Activated T-cell treated with anti-CD3 and anti-CD28 coated beads, Interleukin-2, amount 50 U/mL, for 4 hours (primary cell): Measurements from ENCODE around the gene PITPNB. TPM values are rescaled to one million over a fixed set of nuclear protein-coding genes. Genes with fewer than 3 reads are reported as not detected.

Experiments used
- ATAC-seq, 2 donors: fragments of 200-7000 bp; cut with Tn5 transposase; one replicate each; pipeline ENCODE4 v1.10.0; 2021
- DNase-seq: peaks from one replicate; pipeline ENCODE4 v3.0.0-alpha.2; 2020
- H3K27me3 Mint-ChIP-seq: one replicate; pipeline ENCODE4 v1.8.0; 2021; ENCODE audit warnings: low read depth, mixed read lengths
- H3K36me3 Mint-ChIP-seq: one replicate; pipeline ENCODE4 v1.8.0; 2022; ENCODE audit warnings: mixed read lengths; ENCODE audit not compliant: insufficient read depth
- H3K4me1 Mint-ChIP-seq: one replicate; pipeline ENCODE4 v1.8.0; 2021; ENCODE audit warnings: low read depth, mixed read lengths
- H3K4me3 Mint-ChIP-seq: one replicate; pipeline ENCODE4 v1.8.0; 2021; ENCODE audit warnings: mild to moderate bottlenecking, moderate library complexity, mixed read lengths
- H3K9me3 Mint-ChIP-seq: one replicate; pipeline ENCODE4 v1.8.0; 2021; ENCODE audit warnings: mixed read lengths
- total RNA-seq, 3 donors: library from RNA; stranded (reverse); gene quantifications; one replicate each; pipeline ENCODE4 v1.2.1, GENCODE V29; 2021

The PITPNB gene
- total RNA-seq, 3 donors from 2014 or later: 134 to 151 (median 149) TPM

DNA sequence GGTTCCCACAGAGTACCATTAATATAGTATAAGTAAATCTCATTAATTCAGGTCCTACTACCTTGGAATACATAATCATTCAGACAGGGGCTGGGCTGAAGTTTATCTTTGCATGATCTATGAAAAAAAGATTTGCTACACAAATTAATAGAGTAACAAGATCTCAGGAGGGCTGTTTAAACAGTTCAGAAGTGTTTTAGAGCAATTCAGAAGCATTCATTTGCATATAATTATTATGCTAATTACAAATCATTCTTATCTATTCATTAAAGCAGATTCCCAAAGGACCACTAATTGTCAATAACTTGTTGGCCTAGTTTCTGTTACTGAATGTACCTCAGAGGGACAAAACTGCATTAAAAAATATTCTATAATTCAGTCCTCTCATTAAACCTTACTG lies 40.5 kb downstream of the PITPNB start:
- DNase-seq (no peak), ATAC-seq (no peak)
- Mint-ChIP-seq H3K4me1 (peaks cover 43% of the 10 kb centered on the region), H3K27me3 (no peaks in the 10 kb centered on the region), H3K9me3 (no peaks in the 10 kb centered on the region), H3K36me3 (peaks cover 17% of the 10 kb centered on the region), H3K4me3 (no peak overlapping the region)

- no peaks in the 10 kb centered on the region for H3K9me3 Mint-ChIP-seq
- H3K4me3 Mint-ChIP-seq: no peak overlapping the region
- ATAC-seq: no peak
- H3K36me3 Mint-ChIP-seq: peaks cover 17% of the 10 kb centered on the region
- peaks cover 43% of the 10 kb centered on the region for H3K4me1 Mint-ChIP-seq
- no peaks in the 10 kb centered on the region for H3K27me3 Mint-ChIP-seq
- no peak for DNase-seq
Observed at GRCh38 chr22:27877501-27877900, 41.6 kb downstream of the PITPNB start.

- H3K4me1 Mint-ChIP-seq: peaks cover 43% of the 10 kb centered on the region
- ATAC-seq: no peak
- DNase-seq: no peak
- no peak overlapping the region for H3K4me3 Mint-ChIP-seq
- H3K36me3 Mint-ChIP-seq: peaks cover 18% of the 10 kb centered on the region
- no peaks in the 10 kb centered on the region for H3K9me3 Mint-ChIP-seq
- H3K27me3 Mint-ChIP-seq: no peaks in the 10 kb centered on the region
Observed at GRCh38 chr22:27876684-27877083, 42.4 kb downstream of the PITPNB start.

GRCh38 chr22:27875951-27876350 lies 43.1 kb downstream of the PITPNB start:
- DNase-seq (no peak), ATAC-seq (no peak)
- no peaks in the 10 kb centered on the region for H3K27me3 Mint-ChIP-seq
- H3K9me3 Mint-ChIP-seq: no peaks in the 10 kb centered on the region
- H3K4me3 Mint-ChIP-seq: no peak overlapping the region
- H3K36me3 Mint-ChIP-seq: peaks cover 24% of the 10 kb centered on the region
- H3K4me1 Mint-ChIP-seq: peaks cover 43% of the 10 kb centered on the region

GRCh38 chr22:27874764-27875163 lies 44.3 kb downstream of the PITPNB start:
- Mint-ChIP-seq H3K4me1 (peaks cover 36% of the 10 kb centered on the region), H3K4me3 (no peak overlapping the region), H3K27me3 (no peaks in the 10 kb centered on the region), H3K36me3 (peaks cover 27% of the 10 kb centered on the region), H3K9me3 (no peaks in the 10 kb centered on the region)
- no peak for ATAC-seq
- DNase-seq: no peak

DNA sequence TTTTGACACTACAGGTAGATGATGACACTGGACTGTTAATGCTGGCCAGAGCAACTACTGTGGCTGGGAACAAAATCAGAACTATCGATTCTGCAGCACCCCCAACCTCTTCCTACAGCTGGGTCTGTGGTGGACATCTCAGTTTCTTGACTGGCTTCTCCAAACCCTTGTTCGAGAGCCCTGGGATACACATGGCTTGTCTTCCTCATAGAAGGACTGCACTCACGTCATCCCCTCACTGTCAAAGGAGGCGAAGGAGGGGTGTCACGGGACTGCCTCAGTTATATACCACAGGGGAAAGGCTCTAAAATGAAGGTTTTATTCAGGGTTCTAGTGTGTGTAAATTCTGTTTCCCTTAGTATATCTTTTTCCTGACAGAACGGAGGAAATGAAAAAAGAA lies 44.9 kb downstream of the PITPNB start:
- Mint-ChIP-seq H3K36me3 (peaks cover 30% of the 10 kb centered on the region), H3K4me3 (no peak overlapping the region), H3K9me3 (no peaks in the 10 kb centered on the region), H3K4me1 (peaks cover 40% of the 10 kb centered on the region), H3K27me3 (no peaks in the 10 kb centered on the region)
- no peak for DNase-seq
- ATAC-seq: no peak

DNA sequence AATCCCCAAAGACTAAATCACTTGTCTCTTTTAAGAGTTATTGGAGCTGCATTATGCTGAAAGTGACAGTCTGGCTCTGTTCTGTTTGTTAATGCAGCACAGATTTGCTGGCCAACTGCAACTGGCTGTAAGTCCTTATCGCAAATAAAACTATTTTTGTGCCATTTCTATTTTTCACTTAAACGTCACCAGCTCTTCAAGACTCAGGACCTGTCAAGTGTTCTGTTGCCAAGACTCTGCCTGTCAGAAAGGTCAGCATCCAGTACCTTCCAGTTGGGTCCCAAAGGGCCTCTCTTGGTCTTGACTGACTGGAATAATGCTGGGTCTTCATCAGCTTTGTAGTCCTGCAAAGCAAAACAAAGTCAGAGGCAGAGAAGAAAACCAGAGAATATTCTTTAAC lies 45.6 kb downstream of the PITPNB start:
- no peak overlapping the region for H3K4me3 Mint-ChIP-seq
- H3K4me1 Mint-ChIP-seq: peaks cover 47% of the 10 kb centered on the region
- ATAC-seq (no peak), DNase-seq (no peak)
- no peaks in the 10 kb centered on the region for H3K27me3 Mint-ChIP-seq
- H3K36me3 Mint-ChIP-seq: peaks cover 34% of the 10 kb centered on the region
- H3K9me3 Mint-ChIP-seq: no peaks in the 10 kb centered on the region

DNA sequence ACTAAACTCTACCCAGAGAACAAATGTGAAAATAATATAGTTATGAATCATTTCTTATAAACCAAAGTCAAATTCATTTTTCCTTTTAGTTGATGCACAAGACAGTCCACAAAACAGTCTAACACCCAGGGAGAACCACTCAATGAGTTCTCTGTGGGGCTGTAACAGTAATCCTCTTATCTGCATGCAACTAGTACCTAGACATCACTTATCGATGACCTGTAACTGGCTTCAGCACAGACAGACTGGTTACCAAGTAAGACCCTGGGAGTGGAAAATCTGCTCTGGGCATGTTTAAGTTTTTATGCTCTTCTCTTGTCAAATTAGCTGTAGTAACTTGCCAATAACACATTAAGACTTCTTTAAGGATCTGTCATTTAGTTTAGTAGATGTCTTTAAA lies 46.6 kb downstream of the PITPNB start:
- DNase-seq: no peak
- no peak for ATAC-seq

DNA sequence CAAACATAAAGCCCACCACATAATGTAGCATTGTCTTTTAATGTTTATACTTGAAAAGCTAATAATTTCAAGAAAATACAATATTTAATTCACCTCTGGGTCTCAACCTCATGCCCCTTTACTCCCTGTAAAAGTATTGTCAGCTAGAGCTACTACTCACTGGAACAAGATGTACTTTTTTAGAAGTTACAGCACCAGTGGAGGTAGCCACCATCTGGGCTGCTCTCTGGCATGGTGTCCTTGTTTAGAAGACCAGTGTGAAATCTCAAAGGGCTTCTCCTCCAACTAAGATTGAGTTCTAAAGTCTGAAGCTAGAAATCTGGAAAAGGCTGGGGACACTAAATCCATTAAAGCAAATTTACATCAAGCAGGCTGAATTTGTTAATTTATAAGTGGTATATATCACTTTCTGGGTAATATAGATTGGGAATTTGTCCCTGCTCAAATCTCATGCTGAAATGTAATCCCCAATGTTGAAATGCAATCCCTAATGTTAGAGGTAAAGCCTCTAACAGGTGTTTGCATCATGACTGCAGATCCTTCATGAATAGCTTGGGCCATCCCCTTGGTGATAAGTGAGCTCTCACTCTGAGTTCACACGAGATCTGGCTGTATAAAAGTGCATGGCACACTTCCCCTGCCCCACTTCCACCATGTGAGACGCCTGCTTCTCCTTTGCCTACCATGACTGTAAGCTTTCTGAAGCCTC lies 47.6 kb downstream of the PITPNB start:
- peaks cover 49% of the 10 kb centered on the region for H3K4me1 Mint-ChIP-seq
- H3K9me3 Mint-ChIP-seq: no peaks in the 10 kb centered on the region
- H3K36me3 Mint-ChIP-seq: peaks cover 43% of the 10 kb centered on the region
- H3K27me3 Mint-ChIP-seq: no peaks in the 10 kb centered on the region
- DNase-seq: no peak
- H3K4me3 Mint-ChIP-seq: no peak overlapping the region
- ATAC-seq: no peak

More for the DNA sequence above, 46.6 kb downstream of the PITPNB start:
- H3K27me3 Mint-ChIP-seq: no peaks in the 10 kb centered on the region
- peaks cover 40% of the 10 kb centered on the region for H3K36me3 Mint-ChIP-seq
- H3K4me1 Mint-ChIP-seq: peaks cover 45% of the 10 kb centered on the region
- H3K9me3 Mint-ChIP-seq: no peaks in the 10 kb centered on the region
- H3K4me3 Mint-ChIP-seq: no peak overlapping the region

GRCh38 chr22:27870234-27871191 lies 48.5 kb downstream of the PITPNB start:
- Mint-ChIP-seq H3K4me3 (no peak overlapping the region), H3K36me3 (peaks cover 46% of the 10 kb centered on the region), H3K27me3 (no peaks in the 10 kb centered on the region), H3K4me1 (peaks cover 49% of the 10 kb centered on the region), H3K9me3 (no peaks in the 10 kb centered on the region)
- no peak for DNase-seq
- ATAC-seq: no peak

DNA sequence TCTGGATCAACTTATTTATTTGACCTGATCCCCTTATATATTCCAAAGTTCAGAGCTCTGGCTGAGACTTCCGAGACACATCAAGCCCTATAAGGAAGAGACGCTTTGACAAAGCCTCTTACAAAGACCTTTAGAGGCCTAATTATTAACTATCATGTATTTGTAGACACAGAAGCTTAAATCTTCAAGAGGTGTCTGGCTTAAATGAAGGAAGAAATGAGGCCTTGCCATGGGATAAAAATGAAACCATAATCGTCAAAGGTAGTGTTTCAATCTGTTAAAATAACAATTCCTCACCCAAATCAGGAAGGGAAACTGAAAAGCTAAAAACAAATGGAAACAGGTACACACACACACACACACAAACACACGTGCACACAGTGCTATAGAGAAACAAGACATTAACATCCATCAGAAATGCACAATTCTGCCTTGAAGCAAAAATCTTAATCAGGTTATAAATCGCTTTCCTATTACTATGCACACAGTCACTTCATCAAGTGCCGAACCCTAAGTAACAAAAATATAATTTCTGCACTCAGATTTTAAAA lies 50.2 kb downstream of the PITPNB start:
- DNase-seq: no peak
- no peak for ATAC-seq
- H3K9me3 Mint-ChIP-seq: no peaks in the 10 kb centered on the region
- no peaks in the 10 kb centered on the region for H3K27me3 Mint-ChIP-seq
- H3K4me1 Mint-ChIP-seq: peaks cover 40% of the 10 kb centered on the region
- H3K36me3 Mint-ChIP-seq: peaks cover 41% of the 10 kb centered on the region
- no peak overlapping the region for H3K4me3 Mint-ChIP-seq

- no peaks in the 10 kb centered on the region for H3K27me3 Mint-ChIP-seq
- no peaks in the 10 kb centered on the region for H3K9me3 Mint-ChIP-seq
- no peak overlapping the region for H3K4me3 Mint-ChIP-seq
- H3K36me3 Mint-ChIP-seq: peaks cover 41% of the 10 kb centered on the region
- DNase-seq (no peak), ATAC-seq (peak; percentile 43 to 61)
- H3K4me1 Mint-ChIP-seq: peaks cover 40% of the 10 kb centered on the region
Observed at GRCh38 chr22:27867953-27868731, 50.9 kb downstream of the PITPNB start.

DNA sequence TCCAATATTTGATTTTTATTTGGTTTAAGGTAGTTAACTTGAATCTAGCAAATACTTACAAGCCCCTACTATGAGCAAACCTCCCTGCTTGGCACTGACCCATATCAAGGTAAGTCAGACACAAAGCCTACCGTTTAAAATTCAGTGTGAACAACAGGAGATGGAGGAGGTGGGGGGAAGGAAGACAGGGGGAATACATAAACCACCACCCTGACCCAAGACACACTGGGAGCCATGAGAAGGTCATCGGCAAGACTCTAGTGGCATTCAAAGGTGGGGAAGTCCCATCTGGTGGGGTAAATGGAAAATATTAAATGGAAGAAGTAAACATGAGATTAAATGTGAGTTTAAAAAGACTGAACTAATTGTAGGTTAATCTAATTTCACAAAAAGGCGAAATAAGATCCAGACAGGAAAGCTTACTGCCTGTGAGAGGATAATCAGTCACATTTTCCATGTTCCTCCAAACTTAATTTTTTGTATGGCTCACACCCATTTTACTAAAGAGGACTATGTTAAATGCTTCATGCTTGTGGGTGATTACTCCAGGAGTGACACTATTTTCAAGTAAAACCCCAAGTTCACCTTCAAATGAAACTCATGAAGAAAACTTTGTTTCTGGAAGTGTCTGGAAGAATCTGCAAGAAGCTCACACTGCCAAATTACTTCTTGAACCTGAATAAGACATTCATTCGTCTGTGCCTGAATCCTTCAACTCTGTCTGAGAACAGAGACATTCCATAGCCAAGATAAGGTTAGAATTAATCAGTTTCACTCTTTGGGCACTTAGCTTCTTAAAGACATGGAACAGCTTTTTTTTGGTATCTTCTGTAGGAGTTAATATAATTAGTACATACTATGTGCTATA lies 51.7 kb downstream of the PITPNB start:
- peaks cover 41% of the 10 kb centered on the region for H3K36me3 Mint-ChIP-seq
- no peaks in the 10 kb centered on the region for H3K27me3 Mint-ChIP-seq
- H3K4me1 Mint-ChIP-seq: peaks cover 40% of the 10 kb centered on the region
- ATAC-seq: peak; percentile 32 to 60
- no peaks in the 10 kb centered on the region for H3K9me3 Mint-ChIP-seq
- DNase-seq: no peak
- no peak overlapping the region for H3K4me3 Mint-ChIP-seq
